Endodermal cell (in vitro differentiated cells): ENCODE results near the gene NFE2L1. TPM values are rescaled to one million over a fixed set of nuclear protein-coding genes. Genes with fewer than 3 reads are reported as not detected.

Experiments used
- DNase-seq: peaks from one replicate; pipeline ENCODE4 v3.0.0-alpha.2; 2017
- H3K27ac ChIP-seq: 2 replicates; pipeline ENCODE4 v1.5.1; 2013; ENCODE audit warnings: mild to moderate bottlenecking, low read depth, low read length, moderate library complexity
- H3K27me3 ChIP-seq: 2 replicates; pipeline ENCODE4 v1.6.1; 2013; ENCODE audit warnings: mild to moderate bottlenecking, low read length, moderate library complexity; ENCODE audit not compliant: insufficient read depth, control insufficient read depth, poor library complexity, severe bottlenecking
- H3K36me3 ChIP-seq: 2 replicates; pipeline ENCODE4 v1.7.0; 2013; ENCODE audit warnings: mild to moderate bottlenecking, low read length, moderate library complexity; ENCODE audit not compliant: control insufficient read depth, insufficient read depth
- H3K4me1 ChIP-seq: one replicate; pipeline ENCODE4 v1.7.0; 2013; ENCODE audit warnings: low read length; ENCODE audit not compliant: control insufficient read depth, insufficient read depth
- H3K4me3 ChIP-seq: 2 replicates; pipeline ENCODE4 v1.5.1; 2013; ENCODE audit warnings: mild to moderate bottlenecking, low read length, moderate library complexity
- H3K9ac ChIP-seq: 2 replicates; pipeline ENCODE4 v1.6.1; 2013; ENCODE audit warnings: mild to moderate bottlenecking, low read length, moderate library complexity; ENCODE audit not compliant: poor library complexity, severe bottlenecking; ENCODE audit errors: extremely low read depth
- H3K9me3 ChIP-seq: 2 replicates; pipeline ENCODE4 v1.6.1; 2013; ENCODE audit warnings: mild to moderate bottlenecking, low read length, moderate library complexity; ENCODE audit not compliant: control insufficient read depth
- H3K27ac Mint-ChIP-seq: 2 replicates; pipeline ENCODE4 v1.8.0; 2020; ENCODE audit warnings: mixed read lengths
- H3K27me3 Mint-ChIP-seq: 2 replicates; pipeline ENCODE4 v1.8.0; 2021; ENCODE audit warnings: mild to moderate bottlenecking, mixed read lengths; ENCODE audit not compliant: insufficient read depth
- H3K36me3 Mint-ChIP-seq: 2 replicates; pipeline ENCODE4 v1.8.0; 2020; ENCODE audit warnings: low read depth, mixed read lengths
- H3K4me1 Mint-ChIP-seq: 2 replicates; pipeline ENCODE4 v1.8.0; 2020; ENCODE audit warnings: mixed read lengths
- H3K4me3 Mint-ChIP-seq: 2 replicates; pipeline ENCODE4 v1.8.0; 2020; ENCODE audit warnings: mild to moderate bottlenecking, moderate library complexity, mixed read lengths
- H3K9me3 Mint-ChIP-seq: 2 replicates; pipeline ENCODE4 v1.8.0; 2020; ENCODE audit warnings: mild to moderate bottlenecking, mixed read lengths
- CTCF ChIP-seq: fragments of 200-600 bp; sonication (generic); conservative IDR thresholded peaks from 2 replicates; pipeline ENCODE4 v1.5.0; 2021; ENCODE audit warnings: antibody characterized with exemption, mild to moderate bottlenecking
- WGBS, 2 experiments: methylation state at CpG; one replicate each; pipeline versions ENCODE4 v1.1.5 to v1.1.7; 2013; ENCODE audit warnings: missing lambda C conversion rate in 2 of 2, mixed read lengths in 1 of 2; ENCODE audit not compliant: insufficient coverage in 1 of 2, insufficient read length in 1 of 2; 5-methylcytosine and 5-hydroxymethylcytosine counted together
- total RNA-seq, 2 donors: library from RNA; stranded (reverse); fragmentation: NEBNext Ultra II Directional in 1 of 2; extraction: Animal tissue kit (Norgen Biotek cat#: 25700) in 1 of 2; gene quantifications; 2 replicates in 1 of 2; 3 replicates in 1 of 2; pipeline ENCODE4 v1.2.1, GENCODE V29; 2021

NFE2L1 gene
- total RNA-seq, 2 donors from 2014 or later, result 122 to 135 TPM

GRCh38 chr17:48056246-48056745, 8.1 kb downstream of the NFE2L1 start:
- H3K27ac Mint-ChIP-seq, result peak overlapping the region; percentile 96
- Histone ChIP-seq H3K36me3 (peaks cover 86% of the 10 kb centered on the region), H3K27ac (peak overlapping the region; percentile 76), H3K4me3 (no peak overlapping the region), H3K4me1 (peaks cover 25% of the 10 kb centered on the region), H3K9me3 (no peaks in the 10 kb centered on the region), H3K9ac (no peak overlapping the region), H3K27me3 (no peaks in the 10 kb centered on the region)
- no peak for DNase-seq
- H3K4me3 Mint-ChIP-seq, result peak overlapping the region; percentile 63
- no peak for TF ChIP-seq CTCF
- no peaks in the 10 kb centered on the region for H3K27me3 Mint-ChIP-seq
- no peaks in the 10 kb centered on the region for H3K9me3 Mint-ChIP-seq
- H3K36me3 Mint-ChIP-seq, result peaks cover 62% of the 10 kb centered on the region
- H3K4me1 Mint-ChIP-seq, result peaks cover 53% of the 10 kb centered on the region
- WGBS, 2 experiments, result 90 to 100% methylated on average over 4 to 10 of the region's 10 CpGs

- Histone ChIP-seq H3K4me1 (peaks cover 23% of the 10 kb centered on the region), H3K9ac (no peak overlapping the region), H3K36me3 (peaks cover 85% of the 10 kb centered on the region), H3K27me3 (no peaks in the 10 kb centered on the region), H3K9me3 (no peaks in the 10 kb centered on the region), H3K27ac (no peak overlapping the region), H3K4me3 (no peak overlapping the region)
- no peaks in the 10 kb centered on the region for H3K9me3 Mint-ChIP-seq
- 88 to 100% methylated on average over 1 to 2 of the region's 2 CpGs for WGBS, 2 experiments
- H3K4me1 Mint-ChIP-seq, result peaks cover 48% of the 10 kb centered on the region
- no peaks in the 10 kb centered on the region for H3K27me3 Mint-ChIP-seq
- no peak for TF ChIP-seq CTCF
- no peak for DNase-seq
- no peak overlapping the region for H3K4me3 Mint-ChIP-seq
- H3K36me3 Mint-ChIP-seq, result peaks cover 62% of the 10 kb centered on the region
- H3K27ac Mint-ChIP-seq, result peak overlapping the region; percentile 96
These were observed 8.7 kb downstream of the NFE2L1 start for GRCh38 chr17:48056879-48057278.

- H3K36me3 Mint-ChIP-seq, result peaks cover 67% of the 10 kb centered on the region
- H3K9me3 Mint-ChIP-seq, result no peaks in the 10 kb centered on the region
- peak; percentile 77 for DNase-seq
- peaks cover 23% of the 10 kb centered on the region for H3K4me1 ChIP-seq
- H3K4me1 Mint-ChIP-seq, result peaks cover 40% of the 10 kb centered on the region
- no peak overlapping the region for H3K4me3 ChIP-seq
- WGBS, 2 experiments, result 67 to 83% methylated on average over 3 to 4 of the region's 4 CpGs
- no peak overlapping the region for H3K27ac Mint-ChIP-seq
- no peaks in the 10 kb centered on the region for H3K9me3 ChIP-seq
- no peaks in the 10 kb centered on the region for H3K27me3 Mint-ChIP-seq
- peaks cover 86% of the 10 kb centered on the region for H3K36me3 ChIP-seq
- no peak overlapping the region for H3K9ac ChIP-seq
- no peak for TF ChIP-seq CTCF
- no peaks in the 10 kb centered on the region for H3K27me3 ChIP-seq
- H3K27ac ChIP-seq, result no peak overlapping the region
- H3K4me3 Mint-ChIP-seq, result no peak overlapping the region
These were observed 9.5 kb downstream of the NFE2L1 start for GRCh38 chr17:48057626-48058025.
